Measurements from ENCODE around the gene VIPAS39. TPM values are rescaled to one million over a fixed set of nuclear protein-coding genes. Genes with fewer than 3 reads are reported as not detected.

VIPAS39 gene
- total RNA-seq, 2 donors from 2014 or later, result 26.7 to 29.8 TPM

GRCh38 chr14:77478029-77478428 lies 20.6 kb upstream of the VIPAS39 start:
- Histone ChIP-seq H3K9ac (ENCODE audit: extremely low read depth, low read length, poor library complexity, severe bottlenecking) (no peak overlapping the region), H3K27ac (ENCODE audit: low read depth, low read length) (no peak overlapping the region), H3K36me3 (ENCODE audit: control insufficient read depth, insufficient read depth, low read length) (no peaks in the 10 kb centered on the region), H3K9me3 (ENCODE audit: control insufficient read depth, low read length) (no peaks in the 10 kb centered on the region), H3K4me1 (ENCODE audit: control insufficient read depth, insufficient read depth, low read length) (no peaks in the 10 kb centered on the region), H3K4me3 (ENCODE audit: low read length) (no peak overlapping the region), H3K27me3 (ENCODE audit: control insufficient read depth, insufficient read depth, low read length, poor library complexity, severe bottlenecking) (no peaks in the 10 kb centered on the region)
- Mint-ChIP-seq H3K4me1 (no peaks in the 10 kb centered on the region), H3K36me3 (ENCODE audit: low read depth) (no peaks in the 10 kb centered on the region), H3K4me3 (no peak overlapping the region), H3K27me3 (ENCODE audit: insufficient read depth) (no peaks in the 10 kb centered on the region), H3K9me3 (no peaks in the 10 kb centered on the region), H3K27ac (no peak overlapping the region)
- DNase-seq, result no peak
- WGBS, 2 experiments (ENCODE audit: insufficient coverage in 1 of 2, insufficient read length in 1 of 2), result 89 to 93% methylated on average over 3 to 5 of the region's 5 CpGs
- peak; percentile 21 for TF ChIP-seq CTCF (conservative IDR thresholded peaks at IDR 0.05)

GRCh38 chr14:77475432-77476115 lies 18.2 kb upstream of the VIPAS39 start:
- Mint-ChIP-seq H3K4me3 (no peak overlapping the region), H3K27ac (no peak overlapping the region), H3K9me3 (no peaks in the 10 kb centered on the region), H3K4me1 (peaks cover 3% of the 10 kb centered on the region), H3K27me3 (ENCODE audit: insufficient read depth) (no peaks in the 10 kb centered on the region), H3K36me3 (ENCODE audit: low read depth) (no peaks in the 10 kb centered on the region)
- Histone ChIP-seq H3K4me3 (ENCODE audit: low read length) (no peak overlapping the region), H3K27me3 (ENCODE audit: control insufficient read depth, insufficient read depth, low read length, poor library complexity, severe bottlenecking) (no peaks in the 10 kb centered on the region), H3K9me3 (ENCODE audit: control insufficient read depth, low read length) (no peaks in the 10 kb centered on the region), H3K27ac (ENCODE audit: low read depth, low read length) (no peak overlapping the region), H3K36me3 (ENCODE audit: control insufficient read depth, insufficient read depth, low read length) (no peaks in the 10 kb centered on the region), H3K4me1 (ENCODE audit: control insufficient read depth, insufficient read depth, low read length) (no peaks in the 10 kb centered on the region), H3K9ac (ENCODE audit: extremely low read depth, low read length, poor library complexity, severe bottlenecking) (no peak overlapping the region)
- no peak for TF ChIP-seq CTCF (conservative IDR thresholded peaks at IDR 0.05)
- DNase-seq, result no peak
- WGBS, 2 experiments (ENCODE audit: insufficient coverage in 1 of 2, insufficient read length in 1 of 2), result 92 to 97% methylated on average over 23 to 35 of the region's 35 CpGs

- Mint-ChIP-seq H3K36me3 (ENCODE audit: low read depth) (peaks cover 1% of the 10 kb centered on the region), H3K4me3 (no peak overlapping the region), H3K9me3 (no peaks in the 10 kb centered on the region), H3K27me3 (ENCODE audit: insufficient read depth) (no peaks in the 10 kb centered on the region), H3K27ac (no peak overlapping the region), H3K4me1 (peaks cover 7% of the 10 kb centered on the region)
- no peak overlapping the region for H3K9ac ChIP-seq (ENCODE audit: extremely low read depth, low read length, poor library complexity, severe bottlenecking)
- H3K9me3 ChIP-seq (ENCODE audit: control insufficient read depth, low read length), result no peaks in the 10 kb centered on the region
- H3K4me3 ChIP-seq (ENCODE audit: low read length), result no peak overlapping the region
- H3K27me3 ChIP-seq (ENCODE audit: control insufficient read depth, insufficient read depth, low read length, poor library complexity, severe bottlenecking), result no peaks in the 10 kb centered on the region
- 91 to 94% methylated on average over 6 to 9 of the region's 9 CpGs for WGBS, 2 experiments (ENCODE audit: insufficient coverage in 1 of 2, insufficient read length in 1 of 2)
- DNase-seq, result no peak
- H3K36me3 ChIP-seq (ENCODE audit: control insufficient read depth, insufficient read depth, low read length), result peaks cover 2% of the 10 kb centered on the region
- H3K4me1 ChIP-seq (ENCODE audit: control insufficient read depth, insufficient read depth, low read length), result no peaks in the 10 kb centered on the region
- no peak overlapping the region for H3K27ac ChIP-seq (ENCODE audit: low read depth, low read length)
- no peak for TF ChIP-seq CTCF (conservative IDR thresholded peaks at IDR 0.05)
Observed at GRCh38 chr14:77474479-77475177, 17.2 kb upstream of the VIPAS39 start.
